ENCODE results near the gene GPRC5A.

GPRC5A gene

DNA sequence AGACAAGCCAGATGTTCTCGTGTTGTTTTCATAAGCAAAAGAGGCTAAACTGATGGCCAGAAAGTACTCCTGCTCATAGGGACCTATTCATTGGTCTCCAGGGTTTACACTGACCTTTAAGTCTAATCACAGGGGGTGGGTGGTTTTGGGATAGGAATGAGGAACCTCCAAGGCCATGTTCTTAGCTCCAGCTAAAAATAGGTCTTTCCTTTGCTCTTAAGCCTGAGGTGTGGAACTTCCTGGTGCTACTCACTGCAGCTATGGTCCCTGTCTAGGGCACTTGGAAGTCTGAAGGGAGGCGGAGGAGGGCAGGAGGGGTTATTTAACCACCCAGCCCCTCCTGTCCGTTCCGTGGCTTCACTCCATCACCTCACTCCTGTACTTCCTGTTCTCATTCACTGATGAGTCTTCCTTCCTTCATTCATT lies 18.6 kb downstream of the GPRC5A start:
- DNase-seq (ENCODE audit: low spot score) = no peak

DNA sequence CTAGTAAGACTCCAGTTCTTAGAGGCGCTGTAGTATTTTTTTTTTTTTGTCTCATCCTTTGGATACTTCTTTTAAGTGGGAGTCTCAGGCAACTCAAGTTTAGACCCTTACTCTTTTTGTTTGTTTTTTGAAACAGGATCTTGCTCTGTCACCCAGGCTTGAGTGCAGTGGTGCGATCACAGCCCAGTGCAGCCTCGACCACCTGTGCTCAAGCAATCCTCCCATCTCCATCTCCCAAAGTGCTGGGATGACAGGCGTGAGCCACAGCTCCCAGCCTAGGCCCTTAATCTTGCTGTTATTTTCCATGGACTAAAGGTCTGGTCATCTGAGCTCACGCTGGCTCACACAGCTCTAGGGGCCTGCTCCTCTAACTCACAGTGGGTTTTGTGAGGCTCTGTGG lies 21.3 kb downstream of the GPRC5A start:
- DNase-seq (ENCODE audit: low spot score) = no peak

DNA sequence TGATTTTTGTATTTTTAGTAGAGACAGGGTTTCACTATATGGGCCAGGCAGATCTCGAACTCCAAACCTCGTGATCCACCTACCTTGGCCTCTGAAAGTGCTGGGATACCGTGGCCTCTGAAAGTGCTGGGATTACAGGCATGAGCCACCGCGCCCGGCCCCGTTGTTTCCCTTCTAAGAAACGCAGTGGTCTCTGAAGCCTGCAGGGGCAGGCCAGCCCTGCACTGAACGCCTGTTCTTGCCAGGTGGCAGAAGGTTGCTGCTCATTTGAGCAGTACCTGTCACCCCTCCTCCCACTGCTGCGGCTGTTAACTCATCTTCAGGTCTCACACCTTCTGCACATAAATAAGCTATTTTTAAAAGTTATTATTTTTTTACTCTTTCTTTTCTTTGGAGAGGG lies 24.3 kb downstream of the GPRC5A start:
- DNase-seq (ENCODE audit: low spot score) = no peak

DNA sequence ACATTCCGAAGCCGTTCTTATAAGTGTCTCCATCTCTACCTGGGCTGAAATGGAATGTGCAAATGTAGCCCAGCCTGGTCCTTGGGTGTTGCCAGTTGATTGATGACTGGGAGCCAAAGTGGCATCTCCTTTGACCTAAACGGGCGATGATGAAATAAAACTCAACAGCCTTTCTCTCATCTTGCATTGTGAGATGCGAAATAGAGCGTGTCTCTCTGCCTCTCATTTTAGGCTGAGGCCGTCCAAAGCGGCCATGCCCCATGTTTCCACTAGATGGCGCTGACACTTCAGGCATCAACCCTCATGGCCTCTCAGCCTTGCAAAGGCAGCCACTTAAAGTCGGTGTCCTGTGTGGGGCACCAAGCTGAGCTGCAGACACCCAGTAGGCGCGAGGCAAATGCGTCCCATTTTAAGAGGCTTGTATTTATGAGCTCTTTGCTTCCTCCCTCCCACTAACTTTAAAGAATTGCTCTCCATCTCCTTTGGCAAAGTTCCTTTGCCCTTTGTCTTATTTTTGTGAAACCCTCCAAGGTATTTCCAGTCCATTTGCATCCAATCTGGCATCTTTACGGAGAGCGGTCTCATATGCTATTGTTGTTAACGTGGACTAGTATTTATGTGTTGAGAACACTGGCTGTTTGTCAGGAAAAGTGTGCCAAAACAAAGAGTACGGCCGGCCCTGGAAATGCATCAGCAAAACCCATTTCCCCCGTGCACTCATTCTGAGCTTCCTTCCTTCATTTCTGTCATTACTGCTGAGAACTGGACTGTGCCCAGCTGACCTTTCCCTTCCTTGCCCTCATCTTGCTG lies 25.0 kb downstream of the GPRC5A start:
- DNase-seq (ENCODE audit: low spot score) = peak; percentile 84

DNA sequence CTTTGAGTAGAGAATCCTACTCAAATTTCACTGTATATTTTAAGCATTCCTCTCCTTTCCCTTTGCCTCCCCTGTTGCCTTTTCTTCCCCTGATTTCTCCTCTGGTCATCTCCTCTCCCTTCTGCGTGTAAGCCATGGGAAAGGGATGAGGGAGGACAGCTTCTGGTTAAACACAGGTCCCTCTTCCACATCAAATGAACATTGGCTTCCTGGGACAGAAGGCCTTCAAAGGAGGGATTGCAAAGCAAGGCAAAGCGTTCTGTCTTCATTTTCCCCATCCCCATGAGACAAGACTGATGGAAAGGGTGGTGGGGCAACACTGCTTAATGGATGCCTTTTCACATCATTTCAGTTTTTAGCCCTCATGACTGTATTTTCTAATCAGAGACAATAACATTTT lies 26.2 kb downstream of the GPRC5A start:
- DNase-seq (ENCODE audit: low spot score) = no peak

DNA sequence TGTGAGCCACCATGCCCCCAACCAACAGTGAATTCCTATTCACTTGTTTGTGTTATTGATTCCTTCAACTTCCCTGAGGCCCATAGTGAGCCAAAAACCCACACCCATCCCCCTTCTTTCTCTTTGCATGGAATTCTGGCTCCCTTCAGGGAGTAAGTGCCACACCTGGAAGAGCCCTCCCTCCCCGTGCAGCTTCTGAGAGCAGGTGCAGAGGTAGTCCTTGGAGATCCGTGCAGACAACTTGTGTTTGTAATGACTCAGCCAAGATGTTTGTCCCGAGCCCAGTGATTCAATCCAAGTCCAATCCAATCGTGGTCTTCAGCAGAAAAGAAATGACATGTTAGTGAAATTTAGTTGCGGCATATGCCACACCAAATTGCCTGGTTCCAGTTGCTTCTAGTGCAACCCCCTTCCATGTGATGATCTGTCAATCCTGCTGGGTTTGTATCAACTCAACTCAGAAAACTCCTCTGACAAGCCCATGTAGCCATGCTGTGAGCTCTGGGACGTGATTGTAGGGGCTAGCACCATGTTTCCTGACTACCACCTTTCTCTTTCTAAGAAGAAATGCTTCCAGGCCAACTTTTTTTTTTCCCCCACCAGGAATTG lies 27.5 kb downstream of the GPRC5A start:
- no peak for DNase-seq (ENCODE audit: low spot score)

DNA sequence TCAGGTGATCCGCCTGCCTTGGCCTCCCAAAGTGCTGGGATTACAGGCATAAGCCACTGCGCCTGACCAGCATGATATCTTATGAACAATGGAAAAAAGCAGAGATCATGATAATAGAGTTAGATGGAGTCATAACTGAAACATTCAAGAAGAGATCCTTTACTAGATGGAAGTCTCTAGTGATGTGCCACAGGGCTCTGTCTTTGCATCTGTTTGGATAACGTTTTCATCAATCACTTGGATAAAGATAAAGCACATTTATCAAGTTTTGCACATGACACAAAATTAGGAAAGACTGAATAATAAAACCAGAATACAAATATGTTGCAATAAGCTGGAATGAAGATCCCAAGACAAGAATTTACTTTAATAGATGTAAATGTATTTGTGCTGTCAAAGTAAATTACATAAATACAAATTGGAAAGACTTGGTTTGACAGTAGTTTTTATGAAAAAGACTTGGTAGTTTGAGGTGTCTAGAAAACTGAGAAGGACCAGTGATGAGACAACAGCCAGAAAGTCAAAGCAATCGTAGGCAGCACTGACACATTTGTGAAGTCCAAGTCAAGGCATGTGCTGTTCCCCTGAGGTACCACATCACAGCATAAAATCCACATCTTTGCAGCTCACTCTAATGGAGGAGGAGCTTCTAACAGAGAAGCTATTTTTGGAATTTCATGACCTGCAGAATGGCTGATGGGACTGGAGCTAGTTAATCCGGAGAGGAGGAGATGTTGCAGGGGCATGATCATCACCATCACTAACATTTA lies 28.5 kb downstream of the GPRC5A start:
- no peak for DNase-seq (ENCODE audit: low spot score)

DNA sequence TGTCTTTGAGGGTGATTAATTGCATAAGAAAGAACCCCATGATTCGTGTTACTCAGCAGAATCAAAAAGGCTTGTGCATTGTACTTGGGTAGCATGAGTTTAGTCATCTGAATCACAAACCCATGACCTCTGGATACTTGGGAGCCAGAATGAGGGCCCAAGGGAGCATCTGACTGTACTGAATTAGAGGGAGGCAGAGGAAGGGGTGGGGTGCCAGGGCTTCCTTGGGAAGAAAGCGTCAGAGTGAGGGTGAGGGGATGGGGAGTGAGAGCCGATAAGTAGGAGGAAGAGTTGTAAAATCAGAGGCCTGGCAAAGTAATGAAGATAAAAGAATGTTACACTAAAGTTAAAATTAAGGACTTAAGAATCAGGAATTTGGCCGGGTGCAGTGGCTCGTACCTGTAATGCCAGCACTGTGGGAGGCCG lies 30.8 kb downstream of the GPRC5A start:
- no peak for DNase-seq (ENCODE audit: low spot score)

DNA sequence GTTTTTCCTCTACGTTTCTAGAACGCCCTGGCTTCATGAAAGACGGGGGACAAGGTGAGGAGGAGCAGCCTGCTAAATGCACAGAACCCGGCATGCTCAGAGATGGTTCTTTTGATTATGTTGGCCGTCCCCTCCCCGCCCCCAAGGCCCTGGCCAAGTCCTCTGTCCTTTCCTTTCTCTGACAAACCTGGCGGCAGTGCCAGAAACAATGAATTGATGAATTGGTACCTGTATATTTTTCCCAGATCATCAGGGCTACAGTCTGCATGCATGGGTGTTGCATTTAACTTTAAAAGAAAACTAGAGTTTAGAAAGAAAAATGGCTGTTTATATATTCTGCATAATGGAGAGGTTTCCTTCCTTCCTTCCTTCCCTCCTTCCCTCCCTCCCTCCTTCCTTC lies 31.6 kb downstream of the GPRC5A start:
- DNase-seq (ENCODE audit: low spot score) = no peak

DNA sequence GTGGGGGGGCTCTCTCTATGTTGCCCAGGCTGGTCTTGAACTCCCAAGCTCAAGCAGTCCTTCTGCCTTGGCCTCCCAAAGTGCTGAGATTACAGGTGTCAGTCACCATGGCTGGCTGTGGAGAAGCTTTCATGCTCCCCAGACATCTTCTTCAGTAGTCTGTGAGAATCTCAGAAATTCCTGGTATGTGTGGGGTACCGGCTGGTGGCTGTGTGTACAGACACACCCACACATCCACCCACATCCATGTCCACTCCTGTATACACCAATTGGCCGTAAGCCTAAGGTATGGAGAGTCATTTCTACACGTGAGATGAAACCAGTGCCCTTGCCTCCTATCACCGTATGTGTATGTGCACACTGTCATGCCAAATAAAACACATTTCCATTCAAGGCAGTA lies 32.8 kb downstream of the GPRC5A start:
- no peak for DNase-seq (ENCODE audit: low spot score)

DNA sequence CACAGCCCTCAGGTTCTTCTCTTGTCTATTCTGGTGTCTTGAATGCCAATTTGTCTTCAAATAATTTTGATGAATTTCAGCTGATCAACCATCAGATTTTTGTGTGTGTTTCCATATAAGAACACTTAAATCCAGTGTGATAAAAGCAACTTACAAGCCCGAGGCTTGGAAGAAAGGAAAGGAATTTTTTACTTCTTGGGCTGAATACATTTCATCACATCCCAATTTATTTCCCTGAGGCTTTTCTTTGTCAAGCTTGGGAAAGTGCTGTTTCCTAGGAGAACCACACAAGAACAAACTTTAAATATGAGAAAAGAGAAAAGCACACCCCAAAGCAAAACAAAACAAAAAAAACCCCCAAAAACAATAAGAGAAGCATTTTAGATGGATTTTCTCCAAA lies 34.0 kb downstream of the GPRC5A start:
- DNase-seq (ENCODE audit: low spot score) = no peak

DNA sequence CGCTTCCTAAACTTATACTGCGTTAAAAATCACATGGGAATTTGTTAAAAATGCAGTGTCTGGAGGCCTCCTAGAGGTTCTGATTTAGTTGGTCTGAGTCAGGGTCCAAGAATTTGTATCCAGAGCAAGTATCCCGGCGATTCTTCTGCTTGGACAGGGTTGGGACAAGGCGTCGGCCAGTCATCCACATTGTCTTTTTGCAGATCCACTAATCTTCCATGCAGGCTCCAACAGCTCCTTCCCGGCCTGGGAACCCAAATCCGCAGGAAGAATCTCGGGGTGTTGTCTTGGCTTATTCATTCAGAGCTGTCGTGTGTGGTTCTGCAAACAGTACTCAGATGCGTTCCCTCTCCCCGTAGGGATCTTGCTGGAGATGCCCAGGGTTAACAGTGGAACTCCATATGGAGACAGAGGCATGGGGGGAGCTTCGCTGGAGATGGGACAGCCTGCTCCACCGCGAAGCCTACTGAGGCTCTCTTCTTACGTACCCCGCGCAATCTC lies 35.3 kb downstream of the GPRC5A start:
- no peak for DNase-seq (ENCODE audit: low spot score)

DNA sequence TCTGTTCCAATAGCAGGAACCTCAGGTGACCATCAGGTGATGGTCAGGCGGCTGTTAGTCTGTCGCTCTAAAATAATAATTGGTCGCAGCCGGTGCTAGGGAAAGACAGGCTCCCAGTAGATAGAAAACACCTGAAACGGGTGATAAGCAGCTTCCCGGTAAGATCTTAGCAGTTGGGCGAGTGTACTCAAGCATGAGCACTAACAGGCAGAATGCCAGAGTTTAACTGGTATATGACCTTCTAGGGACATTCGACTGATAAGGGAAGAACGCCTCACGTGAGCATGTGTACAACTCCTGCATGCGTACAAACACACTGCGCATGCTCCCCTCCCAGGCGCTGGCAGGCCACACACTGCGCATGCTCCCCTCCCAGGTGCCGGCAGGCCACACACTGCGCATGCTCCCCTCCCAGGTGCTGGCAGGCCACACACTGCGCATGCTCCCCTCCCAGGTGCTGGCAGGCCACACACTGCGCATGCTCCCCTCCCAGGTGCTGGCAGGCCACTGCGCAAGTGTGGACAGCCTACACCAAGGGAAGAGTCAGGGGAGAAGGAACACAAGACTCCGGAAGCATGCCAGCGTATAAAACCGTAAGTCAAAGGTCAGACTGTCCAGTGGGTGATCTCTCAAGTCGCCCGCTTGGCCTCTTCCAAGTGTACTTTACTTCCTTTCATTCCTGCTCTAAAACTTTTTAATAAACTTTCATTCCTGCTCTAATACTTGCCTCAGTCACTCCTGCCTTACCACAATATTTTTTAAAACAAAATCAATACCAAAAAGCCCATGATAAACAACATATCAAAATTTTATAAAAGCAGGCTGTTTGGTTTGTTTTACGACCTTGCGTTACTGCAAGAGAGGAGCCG lies 36.1 kb downstream of the GPRC5A start:
- peak; percentile 58 for DNase-seq (ENCODE audit: low spot score)

DNA sequence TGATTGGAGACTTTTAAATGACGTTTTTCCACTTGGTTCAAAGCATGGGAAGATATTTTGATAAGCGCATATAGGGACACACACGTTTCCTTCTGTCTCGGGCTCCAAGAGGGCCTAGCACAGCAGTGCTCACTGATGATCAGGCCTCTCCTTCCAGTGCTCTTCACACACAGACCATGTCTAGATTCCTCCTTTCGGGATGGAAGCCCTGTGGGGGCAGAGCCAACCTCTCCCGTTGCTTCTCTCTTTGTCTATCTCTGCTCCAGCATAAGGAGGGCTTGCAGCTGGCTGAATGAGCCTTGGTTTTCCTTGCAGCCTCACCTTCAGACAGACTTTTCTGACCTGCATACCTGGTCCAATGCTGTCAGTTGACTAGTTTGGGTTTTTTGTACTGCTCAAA lies 38.3 kb downstream of the GPRC5A start:
- DNase-seq (ENCODE audit: low spot score) = no peak

DNA sequence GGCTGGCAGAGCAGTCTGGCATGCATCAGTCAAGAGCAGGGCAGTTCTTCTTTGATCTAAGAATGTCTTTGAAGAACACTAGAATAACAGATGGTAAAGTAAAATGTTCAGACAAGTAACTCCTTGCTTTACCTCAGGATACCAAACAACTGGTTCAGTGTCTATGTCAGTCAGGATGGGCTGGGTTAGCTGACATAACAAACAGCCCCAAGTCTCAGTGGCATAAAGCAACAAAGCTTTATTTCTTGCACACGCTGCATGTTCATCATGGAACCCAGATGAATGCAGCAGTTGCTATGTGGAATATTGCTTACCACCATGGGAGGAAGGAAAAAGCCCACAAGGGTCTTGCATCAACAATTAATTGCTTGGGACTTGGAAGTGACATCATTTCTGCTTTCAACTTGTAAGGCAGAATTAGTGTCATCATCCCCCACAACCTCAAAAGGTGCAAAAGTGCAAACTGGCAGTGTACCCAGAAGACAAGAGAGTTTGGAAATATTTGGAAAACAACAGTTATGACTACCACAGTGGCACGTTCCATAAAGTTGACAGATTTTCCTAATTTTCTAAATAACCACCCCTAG lies 39.4 kb downstream of the GPRC5A start:
- DNase-seq (ENCODE audit: low spot score) = no peak

DNA sequence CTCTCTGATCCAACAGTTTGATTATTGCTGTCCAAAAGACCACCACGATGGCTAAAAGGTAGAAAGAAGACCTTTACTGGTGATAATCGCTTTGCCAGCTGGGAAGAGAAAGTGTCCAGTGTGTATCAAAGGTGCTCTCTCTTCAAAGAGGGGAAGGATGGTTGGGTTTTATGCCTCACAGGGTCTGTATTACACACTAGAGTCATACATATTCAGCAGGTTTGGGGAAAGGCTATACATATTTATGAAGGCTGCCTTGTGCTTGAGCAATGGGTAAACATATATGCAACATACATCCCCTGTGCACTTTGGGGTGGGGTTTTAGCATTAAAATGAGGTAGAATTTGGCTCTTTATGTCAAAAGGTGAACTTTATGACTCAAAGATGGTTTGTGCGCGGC lies 42.4 kb downstream of the GPRC5A start:
- no peak for DNase-seq (ENCODE audit: low spot score)

DNA sequence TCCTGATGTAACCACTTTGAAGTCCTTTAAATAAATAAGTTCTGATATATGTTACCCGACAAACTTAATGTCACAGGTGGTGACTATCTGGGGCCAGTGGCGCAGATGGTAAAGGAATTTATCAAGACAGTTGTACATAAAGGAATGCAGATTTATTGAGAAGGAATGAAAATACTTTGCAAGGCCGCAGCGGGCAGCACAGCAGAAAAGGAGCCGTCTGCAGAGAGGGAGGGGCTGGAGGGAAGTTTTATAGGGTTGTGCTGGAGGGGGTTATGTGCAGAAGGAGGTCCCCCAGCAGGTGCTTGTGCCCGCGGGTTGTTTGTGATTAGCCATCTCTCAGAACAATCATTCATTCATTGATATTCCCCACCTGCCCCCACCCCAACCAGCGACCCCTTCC lies 43.2 kb downstream of the GPRC5A start:
- no peak for DNase-seq (ENCODE audit: low spot score)

DNA sequence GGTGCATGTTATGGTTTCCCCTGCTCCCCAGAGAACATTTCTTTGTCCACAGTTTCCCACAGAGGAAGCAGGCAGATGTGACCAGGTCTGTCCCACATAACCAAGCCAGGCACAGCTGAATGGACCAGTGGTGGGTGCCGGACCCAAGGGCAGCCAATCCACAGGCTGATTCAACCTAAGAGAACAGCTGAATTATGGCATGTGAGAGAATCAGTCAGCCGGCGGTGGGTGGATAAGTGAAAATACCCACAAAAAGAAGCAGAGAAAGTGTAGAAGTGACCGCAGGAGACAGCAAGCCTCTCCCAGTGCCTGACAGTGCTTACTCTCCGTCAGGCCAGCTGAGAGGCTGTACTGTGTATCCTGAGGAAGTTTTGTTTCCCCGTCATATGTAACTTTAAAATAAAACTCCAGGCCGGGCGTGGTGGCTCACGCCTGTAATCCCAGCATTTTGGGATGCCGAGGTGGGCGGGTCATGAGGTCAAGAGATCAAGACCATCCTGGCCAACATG lies 45.7 kb downstream of the GPRC5A start:
- DNase-seq (ENCODE audit: low spot score) = no peak

DNA sequence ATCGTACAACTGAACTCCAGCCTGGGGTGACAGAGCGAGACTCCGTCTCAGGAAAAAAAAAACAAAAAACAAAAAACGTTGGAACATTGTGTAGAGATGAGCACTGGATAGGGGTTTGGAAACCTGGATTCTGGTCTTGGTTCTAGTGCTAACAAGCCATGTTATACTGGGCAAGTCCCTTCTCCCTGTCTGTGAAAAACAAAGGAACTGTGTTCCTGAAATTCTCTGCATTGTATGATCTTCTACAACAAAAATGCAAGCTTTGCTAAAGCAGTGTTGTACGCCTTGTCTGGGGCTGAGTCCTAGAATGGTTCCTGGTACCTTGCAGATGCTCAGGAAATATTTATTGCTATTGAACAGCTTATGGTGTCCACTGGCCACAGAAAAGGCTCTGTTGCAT lies 47.2 kb downstream of the GPRC5A start:
- no peak for DNase-seq (ENCODE audit: low spot score)

DNA sequence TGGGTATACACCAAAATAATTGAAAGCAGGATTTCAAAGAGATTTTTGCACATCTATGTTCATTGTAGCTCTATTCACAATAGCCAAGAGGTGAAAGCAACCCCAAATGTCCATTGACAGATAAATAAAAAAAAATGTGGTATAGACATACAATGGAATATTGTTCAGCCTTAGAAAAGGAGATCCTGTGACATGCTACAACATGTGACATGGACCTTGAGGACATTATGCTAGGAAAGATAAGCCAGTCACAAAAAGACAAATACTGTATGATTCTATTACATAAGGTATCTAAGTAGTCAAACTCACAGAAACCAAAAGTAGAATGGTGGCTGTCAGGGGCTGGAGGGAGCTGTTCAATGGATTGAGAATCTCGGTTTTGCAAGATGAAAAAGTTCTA lies 48.5 kb downstream of the GPRC5A start:
- no peak for DNase-seq (ENCODE audit: low spot score)
